HCT116 (cell line): ENCODE data around the gene PI4K2A. TPM values are rescaled to one million over a fixed set of nuclear protein-coding genes. Genes with fewer than 3 reads are reported as not detected.

Experiments
- ATAC-seq: fragments of 200-7000 bp; cut with Tn5 transposase; 2 replicates; pipeline ENCODE4 v1.9.1; 2020; ENCODE audit warnings: mild to moderate bottlenecking, moderate library complexity
- BruUV-seq: library from RNA; stranded (reverse); fragments of 400-500 nt; replicated peaks from 2 replicates; lab custom pipeline; 2021; lab: Mats Ljungman, UMichigan
- CTCF ChIA-PET: fragments of 300-600 bp; sonication (Branson Sonifier 250); formaldehyde crosslinking; loops from one replicate; lab custom pipeline; 2021; ENCODE audit warnings: antibody characterized with exemption; lab: Charles Lee
- POLR2A ChIA-PET: fragments of 300-600, 350-600 bp; sonication (Branson Sonifier 250); formaldehyde crosslinking; loops from one replicate; lab custom pipeline; 2021; ENCODE audit warnings: antibody characterized with exemption; lab: Charles Lee
- RAD21 ChIA-PET, 2 experiments: fragments of 300-600 bp; sonication (Branson Sonifier 250); formaldehyde crosslinking; loops; one replicate each; lab custom pipeline; 2023; ENCODE audit warnings: low total read pairs in 2 of 2; ENCODE audit not compliant: uncharacterized antibody in 2 of 2, unreplicated experiment in 2 of 2, low non-redundant PET in 1 of 2; lab: Charles Lee
- DNase-seq: peaks from one replicate; pipeline ENCODE4 v3.0.0-alpha.2; 2010; ENCODE audit warnings: low read depth, low spot score
- H2AFZ ChIP-seq: fragments of 200-600 bp; shearing (Covaris generic), sonication (generic); 2 replicates; pipeline ENCODE4 v1.6.1; 2017; ENCODE audit warnings: low read depth, mixed run types, mixed read lengths, antibody characterized with exemption, low read length; ENCODE audit not compliant: poor library complexity, severe bottlenecking
- H3K27ac ChIP-seq: 2 replicates; pipeline ENCODE4 v1.5.1; 2012; ENCODE audit warnings: low read depth, low read length
- H3K27me3 ChIP-seq: fragments of 200-600 bp; sonication (generic); 2 replicates; pipeline ENCODE4 v1.6.1; 2016; ENCODE audit warnings: mixed run types, low read length, mixed read lengths; ENCODE audit not compliant: insufficient read depth
- H3K36me3 ChIP-seq, 2 experiments: fragments of 200-500 bp in 1 of 2; fragments of 200-600 bp in 1 of 2; sonication (Bioruptor generic) in 1 of 2; sonication (generic) in 1 of 2; 2 replicates each; pipeline versions ENCODE4 v1.5.1 to v1.6.1; 2014 to 2016; ENCODE audit warnings: low read length in 2 of 2, inconsistent platforms in 1 of 2, mixed read lengths in 1 of 2, mixed run types in 1 of 2; ENCODE audit not compliant: insufficient read depth in 2 of 2, control insufficient read depth in 1 of 2
- H3K4me1 ChIP-seq, 2 experiments: fragments of 200-600 bp in 1 of 2; sonication (generic) in 1 of 2; 2 replicates each; pipeline versions ENCODE4 v1.5.1 to v1.6.1; 2012 to 2017; ENCODE audit warnings: low read length in 2 of 2, inconsistent platforms in 1 of 2, mild to moderate bottlenecking in 1 of 2, mixed read lengths in 1 of 2, mixed run types in 1 of 2, moderate library complexity in 1 of 2; ENCODE audit not compliant: insufficient read depth in 2 of 2, control insufficient read depth in 1 of 2
- H3K4me2 ChIP-seq: fragments of 200-600 bp; sonication (generic); 2 replicates; pipeline ENCODE4 v1.6.1; 2017; ENCODE audit warnings: mixed run types, low read length, mixed read lengths
- H3K4me3 ChIP-seq, 2 experiments: fragments of 200-600 bp in 1 of 2; sonication (generic) in 1 of 2; replicated peaks in 1 of 2; 2 replicates each; pipeline ENCODE4 v1.5.1; 2011 to 2016; ENCODE audit warnings: low read length in 2 of 2, control low read depth in 1 of 2, low read depth in 1 of 2, mild to moderate bottlenecking in 1 of 2, mixed read lengths in 1 of 2, mixed run types in 1 of 2
- H3K79me2 ChIP-seq: fragments of 200-600 bp; sonication (generic); 2 replicates; pipeline ENCODE4 v1.6.1; 2017; ENCODE audit warnings: mild to moderate bottlenecking, mixed run types, low read length, moderate library complexity, mixed read lengths; ENCODE audit not compliant: insufficient read depth
- H3K9ac ChIP-seq: fragments of 200-600 bp; sonication (generic); 2 replicates; pipeline ENCODE4 v1.6.1; 2016; ENCODE audit warnings: low read length, mixed read lengths
- H3K9me2 ChIP-seq: fragments of 200-600 bp; sonication (generic), shearing (Covaris generic); 2 replicates; pipeline ENCODE4 v1.6.1; 2017; ENCODE audit warnings: mixed run types, mild to moderate bottlenecking, moderate library complexity; ENCODE audit not compliant: insufficient read depth
- H3K9me3 ChIP-seq, 2 experiments: fragments of 200-500 bp in 1 of 2; fragments of 200-600 bp in 1 of 2; sonication (Bioruptor generic) in 1 of 2; sonication (generic) in 1 of 2; 2 replicates each; pipeline ENCODE4 v1.6.1; 2014 to 2017; ENCODE audit warnings: low read length in 2 of 2, mixed read lengths in 2 of 2, inconsistent platforms in 1 of 2, low read depth in 1 of 2, mild to moderate bottlenecking in 1 of 2, mixed run types in 1 of 2, moderate library complexity in 1 of 2; ENCODE audit not compliant: control insufficient read depth in 1 of 2, insufficient read depth in 1 of 2
- H4K20me1 ChIP-seq: fragments of 200-600 bp; sonication (generic), shearing (Covaris generic); 2 replicates; pipeline ENCODE4 v1.6.1; 2017; ENCODE audit warnings: mixed run types, mild to moderate bottlenecking, moderate library complexity; ENCODE audit not compliant: insufficient read depth
- CBX3 ChIP-seq: IDR thresholded peaks from 2 replicates; pipeline ENCODE4 v1.6.1; 2012; ENCODE audit warnings: low read depth
- CEBPB ChIP-seq: IDR thresholded peaks from 2 replicates; pipeline ENCODE4 v1.6.1; 2012; ENCODE audit warnings: low read depth
- EGR1 ChIP-seq: IDR thresholded peaks from 2 replicates; pipeline ENCODE4 v1.6.1; 2012; ENCODE audit warnings: low read depth
- ELF1 ChIP-seq: IDR thresholded peaks from 2 replicates; pipeline ENCODE4 v1.6.1; 2012; ENCODE audit warnings: low read depth, borderline replicate concordance
- EZH2phosphoT487 ChIP-seq: fragments of 200-600 bp; IDR thresholded peaks from 2 replicates; pipeline ENCODE4 v1.6.1; 2018; ENCODE audit warnings: antibody characterized with exemption, borderline replicate concordance
- FOSL1 ChIP-seq: IDR thresholded peaks from 2 replicates; pipeline ENCODE4 v1.6.1; 2012; ENCODE audit warnings: low read depth
- JUND ChIP-seq: IDR thresholded peaks from 2 replicates; pipeline ENCODE4 v1.6.1; 2012
- MAX ChIP-seq: IDR thresholded peaks from 2 replicates; pipeline ENCODE4 v1.6.1; 2012
- POLR2A ChIP-seq: IDR thresholded peaks from 2 replicates; pipeline ENCODE4 v1.7.0; 2011; ENCODE audit warnings: borderline replicate concordance; ENCODE audit not compliant: insufficient read depth, insufficient read length; ENCODE audit errors: extremely low read depth
- POLR2AphosphoS5 ChIP-seq: IDR thresholded peaks from 2 replicates; pipeline ENCODE4 v1.6.1; 2011; ENCODE audit warnings: mild to moderate bottlenecking, low read depth, low read length, moderate library complexity
- RAD21 ChIP-seq: IDR thresholded peaks from 2 replicates; pipeline ENCODE4 v1.6.1; 2012; ENCODE audit warnings: low read depth, mild to moderate bottlenecking
- REST ChIP-seq: IDR thresholded peaks from 2 replicates; pipeline ENCODE4 v1.6.1; 2012; ENCODE audit warnings: low read depth
- SIN3A ChIP-seq: IDR thresholded peaks from 2 replicates; pipeline ENCODE4 v1.6.1; 2012; ENCODE audit warnings: low read depth
- SP1 ChIP-seq: IDR thresholded peaks from 2 replicates; pipeline ENCODE4 v1.6.1; 2012; ENCODE audit warnings: low read depth
- SRF ChIP-seq: IDR thresholded peaks from 2 replicates; pipeline ENCODE4 v1.6.1; 2012; ENCODE audit warnings: low read depth
- YY1 ChIP-seq: IDR thresholded peaks from 2 replicates; pipeline ENCODE4 v1.6.1; 2011; ENCODE audit warnings: low read length, low read depth, moderate library complexity, mild to moderate bottlenecking; ENCODE audit not compliant: insufficient replicate concordance; ENCODE audit errors: extremely low read depth
- ZBTB33 ChIP-seq: IDR thresholded peaks from 2 replicates; pipeline ENCODE4 v1.6.1; 2011; ENCODE audit warnings: mild to moderate bottlenecking, low read length, moderate library complexity; ENCODE audit not compliant: insufficient replicate concordance; ENCODE audit errors: extremely low read depth
- ZFX ChIP-seq: fragments of 450-650 bp; IDR thresholded peaks from 2 replicates; pipeline ENCODE4 v1.6.1; 2017
- ZNF274 ChIP-seq: fragments of 200-500 bp; sonication (Bioruptor generic); IDR thresholded peaks from 2 replicates; pipeline ENCODE4 v1.6.1; 2014; ENCODE audit warnings: mild to moderate bottlenecking, low read depth, low read length, inconsistent platforms
- intact Hi-C: fragments of 100-400 bp; cut with micrococcal nuclease; formaldehyde crosslinking; loops from 2 replicates; pipeline ENCODE4 v1.10.0; 2022
- total RNA-seq: library from RNA; stranded (reverse); gene quantifications from one replicate; pipeline ENCODE4 v1.2.1, GENCODE V29; 2021; ENCODE audit not compliant: unreplicated experiment
- TF ChIP-seq, protein P1 (sequence below): IDR thresholded peaks from 2 replicates; pipeline ENCODE4 v1.6.1; 2012
- TF ChIP-seq, protein P2 (sequence below), 3 experiments: fragments of 200-600 bp in 1 of 3; sonication (generic) in 1 of 3; IDR thresholded peaks in 2 of 3; conservative IDR thresholded peaks in 1 of 3; 2 replicates each; pipeline ENCODE4 v1.5.1; 2012 to 2017; ENCODE audit warnings: low read depth in 2 of 3, low read length in 2 of 3, antibody characterized with exemption in 1 of 3, borderline replicate concordance in 1 of 3, control low read depth in 1 of 3, mild to moderate bottlenecking in 1 of 3, mixed read lengths in 1 of 3, mixed run types in 1 of 3, moderate library complexity in 1 of 3; ENCODE audit not compliant: insufficient read depth in 1 of 3

PI4K2A gene
- total RNA-seq, 1 experiment from 2014 or later = 20.0 TPM

DNA sequence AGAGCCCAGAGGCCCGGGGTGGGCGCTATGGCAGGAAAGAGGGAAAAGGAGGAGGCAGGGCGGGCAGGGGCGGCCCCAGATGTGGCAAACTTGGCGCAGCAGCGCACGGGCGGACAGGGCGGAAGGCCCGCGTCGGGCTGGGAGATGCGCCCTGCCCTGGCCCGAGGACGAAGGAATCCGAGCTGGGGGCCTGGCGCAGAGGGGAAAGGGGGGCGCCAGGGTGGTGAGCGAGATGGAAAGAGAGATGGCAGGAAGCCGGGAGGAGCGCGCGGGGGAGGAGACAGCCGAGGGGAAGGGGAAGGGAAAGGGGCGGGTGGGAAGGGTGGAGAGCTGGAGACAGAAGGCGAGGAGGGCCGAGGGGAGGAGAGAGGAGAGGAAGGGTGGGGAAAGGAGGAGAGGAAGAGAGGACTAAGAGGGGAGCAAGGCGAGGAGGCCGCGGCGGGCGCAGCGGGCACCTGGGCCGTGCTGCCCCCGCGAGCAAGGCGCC is 72.9 kb downstream of the PI4K2A start, which contains the start of gene MARVELD1:
Gene MARVELD1 (plus strand): TSS at position 392 of the 487 bp plus-strand sequence. CDS start 147 bp downstream, outside the sequence.
- H3K4me1 ChIP-seq = peaks cover 27 to 48% of the 10 kb centered on the region in 2 experiments
- H4K20me1 ChIP-seq = no peaks in the 10 kb centered on the region
- H2AFZ ChIP-seq = no peak within 1 kb of the TSS
- H3K9me2 ChIP-seq = no peaks in the 10 kb centered on the region
- H3K27me3 ChIP-seq = no peaks in the 10 kb centered on the region
- H3K9ac ChIP-seq = peak within 1 kb of the TSS; percentile 94
- intact Hi-C loops = no loop called here
- CTCF ChIA-PET = interaction anchor here (0.6 to 2.6 kb wide), 8 partner anchors 11 to 83 kb away, joined by 3 to 16 read pairs (median 6); partner anchors contain the start of gene AVPI1
- H3K9me3 ChIP-seq = no peaks in the 10 kb centered on the region
- H3K79me2 ChIP-seq = peaks cover 26% of the 10 kb centered on the region; the same call in 1 of the 2 replicates
- no TSS peak for BruUV-seq
- H3K4me2 ChIP-seq = peak within 1 kb of the TSS; percentile 76
- POLR2A ChIA-PET = interaction anchor here (0.8 to 2.3 kb wide), 4 partner anchors 10 to 27 kb away, joined by 3 to 12 read pairs (median 7); partner anchors contain the start of genes AVPI1 and ZFYVE27
- peak within 1 kb of the TSS; percentile 99 for H3K27ac ChIP-seq
- no peak for DNase-seq
- RAD21 ChIA-PET = interaction anchor here in 1 of 2 experiments (0.7 to 1.0 kb wide), 2 partner anchors 11 to 34 kb away, joined by 3 read pairs; no protein-coding TSS in a partner anchor
- peak; percentile 71 for ATAC-seq
- peak within 1 kb of the TSS; percentile 72 to 81 for H3K4me3 ChIP-seq
- H3K36me3 ChIP-seq = peaks cover 0 to 12% of the 10 kb centered on the region in 2 experiments; a peak in 2 of 4 replicates
- no peak for TF ChIP-seq ELF1
- peak; percentile 87 for TF ChIP-seq POLR2A
- TF ChIP-seq CBX3 = no peak
- no peak; the same call in 1 of the 2 replicates for TF ChIP-seq SIN3A
- TF ChIP-seq, protein P1, sequence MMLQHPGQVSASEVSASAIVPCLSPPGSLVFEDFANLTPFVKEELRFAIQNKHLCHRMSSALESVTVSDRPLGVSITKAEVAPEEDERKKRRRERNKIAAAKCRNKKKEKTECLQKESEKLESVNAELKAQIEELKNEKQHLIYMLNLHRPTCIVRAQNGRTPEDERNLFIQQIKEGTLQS = no peak
- no peak for TF ChIP-seq FOSL1
- TF ChIP-seq YY1 = peak; percentile 2
- TF ChIP-seq REST = no peak
- no peak for TF ChIP-seq ZFX
- TF ChIP-seq JUND = no peak
- TF ChIP-seq ZNF274 = no peak
- TF ChIP-seq POLR2AphosphoS5 = peak; percentile 95
- TF ChIP-seq EGR1 = peak; percentile 62; the same call in 1 of the 2 replicates
- no peak for TF ChIP-seq MAX
- no peak for TF ChIP-seq SP1
- no peak for TF ChIP-seq EZH2phosphoT487
- TF ChIP-seq ZBTB33 = no peak
- TF ChIP-seq, protein P2, sequence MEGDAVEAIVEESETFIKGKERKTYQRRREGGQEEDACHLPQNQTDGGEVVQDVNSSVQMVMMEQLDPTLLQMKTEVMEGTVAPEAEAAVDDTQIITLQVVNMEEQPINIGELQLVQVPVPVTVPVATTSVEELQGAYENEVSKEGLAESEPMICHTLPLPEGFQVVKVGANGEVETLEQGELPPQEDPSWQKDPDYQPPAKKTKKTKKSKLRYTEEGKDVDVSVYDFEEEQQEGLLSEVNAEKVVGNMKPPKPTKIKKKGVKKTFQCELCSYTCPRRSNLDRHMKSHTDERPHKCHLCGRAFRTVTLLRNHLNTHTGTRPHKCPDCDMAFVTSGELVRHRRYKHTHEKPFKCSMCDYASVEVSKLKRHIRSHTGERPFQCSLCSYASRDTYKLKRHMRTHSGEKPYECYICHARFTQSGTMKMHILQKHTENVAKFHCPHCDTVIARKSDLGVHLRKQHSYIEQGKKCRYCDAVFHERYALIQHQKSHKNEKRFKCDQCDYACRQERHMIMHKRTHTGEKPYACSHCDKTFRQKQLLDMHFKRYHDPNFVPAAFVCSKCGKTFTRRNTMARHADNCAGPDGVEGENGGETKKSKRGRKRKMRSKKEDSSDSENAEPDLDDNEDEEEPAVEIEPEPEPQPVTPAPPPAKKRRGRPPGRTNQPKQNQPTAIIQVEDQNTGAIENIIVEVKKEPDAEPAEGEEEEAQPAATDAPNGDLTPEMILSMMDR (IDR thresholded peaks at IDR 0.05 in 2 of 3, conservative IDR thresholded peaks at IDR 0.05 in 1 of 3; ENCODE audit: borderline replicate concordance in 1 of 3, insufficient read depth in 1 of 3, low read depth in 2 of 3, low read length in 2 of 3) = no peak
- TF ChIP-seq SRF = no peak
- TF ChIP-seq CEBPB = no peak
- TF ChIP-seq RAD21 = no peak
